ENCODE results near the gene SPATA17.

- TF ChIP-seq CTCF (IDR thresholded peaks at IDR 0.05) (no peak), POLR2A (IDR thresholded peaks at IDR 0.05) (no peak)
Measured at GRCh38 chr1:217605390-217605789, 25.8 kb upstream of the SPATA17 start.

Measured in uterus (tissue), 2 donors.